GM13977 (cell line): ENCODE data around the gene ITGAL.

Source experiments
- DNase-seq: peaks from one replicate; pipeline ENCODE4 v3.0.0; 2012; ENCODE audit warnings: low spot score
- CTCF ChIP-seq: IDR thresholded peaks from 2 replicates; pipeline ENCODE4 v1.5.1; 2012; ENCODE audit warnings: mild to moderate bottlenecking, control low read depth; ENCODE audit not compliant: insufficient read depth; ENCODE audit errors: extremely low read depth, missing control alignments
- in situ Hi-C: fragments of 300-500 bp; cut with MboI; formaldehyde crosslinking; loops from one replicate; pipeline ENCODE4 v1.12.0; 2022; ENCODE audit warnings: low sequenced_read_pairs, low pct_unique_long_range_greater_than_20kb, mixed read lengths, inconsistent platforms; ENCODE audit not compliant: unreplicated experiment

The ITGAL gene

GRCh38 chr16:30437511-30438046 lies 35.0 kb upstream of the ITGAL start:
- no peak for TF ChIP-seq CTCF
- no peak for DNase-seq
- in situ Hi-C loops, result loop anchor here (10.0 kb wide), 1 partner anchor 167 kb away; no protein-coding TSS in a partner anchor

GRCh38 chr16:30438835-30439234 lies 33.7 kb upstream of the ITGAL start:
- no peak for TF ChIP-seq CTCF
- in situ Hi-C loops, result loop anchor here (10.0 kb wide), 1 partner anchor 166 kb away; no protein-coding TSS in a partner anchor
- no peak for DNase-seq

- in situ Hi-C loops, result loop anchor here (10.0 kb wide), 1 partner anchor 165 kb away; no protein-coding TSS in a partner anchor
- no peak for TF ChIP-seq CTCF
- DNase-seq, result no peak
These were observed 32.7 kb upstream of the ITGAL start for GRCh38 chr16:30439720-30440348.

- no peak for TF ChIP-seq CTCF
- in situ Hi-C loops, result no loop called here
- DNase-seq, result no peak
These were observed 28.9 kb upstream of the ITGAL start for GRCh38 chr16:30443631-30444030.

DNA sequence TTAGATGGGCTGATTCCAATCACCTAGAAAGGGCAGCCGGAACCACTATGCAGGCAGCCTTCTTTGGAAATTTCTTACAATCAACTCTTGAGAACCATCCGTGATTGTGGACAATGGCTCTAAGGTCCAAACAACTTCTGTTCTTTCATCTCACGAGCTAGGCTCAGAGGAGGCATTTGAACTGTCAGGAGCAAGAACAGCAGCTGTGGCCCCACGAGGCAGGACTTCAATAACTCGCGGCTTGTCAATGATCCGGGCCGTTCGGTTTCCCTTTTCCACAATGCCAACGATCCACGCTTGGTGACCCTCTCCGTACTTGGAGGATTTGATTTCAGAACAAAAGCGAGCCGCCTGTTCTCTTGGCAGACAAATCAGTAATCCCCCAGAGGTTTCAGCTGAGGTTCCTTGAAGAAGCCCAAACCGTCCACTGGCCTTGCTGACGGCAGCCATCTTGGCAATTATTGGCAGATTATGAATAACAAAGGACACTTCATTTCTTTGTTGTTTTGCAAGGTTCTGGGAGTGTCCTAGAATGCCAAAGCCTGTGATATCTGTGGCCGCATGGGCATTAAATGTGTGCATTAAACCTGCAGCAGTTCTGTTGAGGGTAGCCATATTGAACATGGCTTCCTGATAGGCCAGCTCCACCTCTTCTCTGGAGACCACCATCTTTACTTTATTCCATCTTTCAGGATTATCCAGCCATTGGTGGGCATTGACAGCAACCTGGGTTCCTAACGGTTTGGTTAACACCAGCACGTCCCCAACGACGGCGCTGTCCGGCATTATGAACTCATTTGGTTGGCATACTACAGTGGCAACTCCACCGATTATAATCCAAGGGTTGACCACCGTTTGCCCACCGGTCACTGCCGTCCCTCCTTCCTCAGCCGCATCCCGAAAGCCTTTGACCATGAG lies 28.1 kb upstream of the ITGAL start:
- no peak for DNase-seq
- TF ChIP-seq CTCF, result no peak
- in situ Hi-C loops, result no loop called here

- in situ Hi-C loops, result no loop called here
- no peak for TF ChIP-seq CTCF
These were observed 27.5 kb upstream of the ITGAL start for GRCh38 chr16:30445149-30445407.

More at GRCh38 chr16:30445149-30445407, 27.5 kb upstream of the ITGAL start:
- no peak for DNase-seq
